ENCODE data around the gene TIGAR.

TIGAR gene

GRCh38 chr12:4370265-4370664 lies 49.3 kb downstream of the TIGAR start:
- no peak overlapping the region for H3K4me3 Mint-ChIP-seq
- no peak overlapping the region for H3K27ac Mint-ChIP-seq
- H3K4me1 Mint-ChIP-seq, result no peaks in the 10 kb centered on the region
- no peaks in the 10 kb centered on the region for H3K36me3 Mint-ChIP-seq (ENCODE audit: low read depth)
- no peaks in the 10 kb centered on the region for H3K9me3 Mint-ChIP-seq
- DNase-seq, result no peak
- H3K27me3 Mint-ChIP-seq (ENCODE audit: low read depth, poor library complexity), result peaks cover 46% of the 10 kb centered on the region
- no peak for TF ChIP-seq CTCF (IDR thresholded peaks at IDR 0.05)

GRCh38 chr12:4372653-4373052 lies 51.6 kb downstream of the TIGAR start:
- Mint-ChIP-seq H3K4me3 (no peak overlapping the region), H3K36me3 (ENCODE audit: low read depth) (no peaks in the 10 kb centered on the region), H3K4me1 (no peaks in the 10 kb centered on the region), H3K27ac (no peak overlapping the region), H3K9me3 (no peaks in the 10 kb centered on the region), H3K27me3 (ENCODE audit: low read depth, poor library complexity) (peaks cover 31% of the 10 kb centered on the region)
- DNase-seq, result no peak
- TF ChIP-seq CTCF (IDR thresholded peaks at IDR 0.05), result no peak

- Mint-ChIP-seq H3K4me3 (no peak overlapping the region), H3K4me1 (peaks cover 12% of the 10 kb centered on the region), H3K9me3 (no peaks in the 10 kb centered on the region), H3K36me3 (ENCODE audit: low read depth) (no peaks in the 10 kb centered on the region), H3K27ac (no peak overlapping the region), H3K27me3 (ENCODE audit: low read depth, poor library complexity) (peaks cover 26% of the 10 kb centered on the region)
- no peak for DNase-seq
- no peak for TF ChIP-seq CTCF (IDR thresholded peaks at IDR 0.05)
Measured at GRCh38 chr12:4375449-4375848, 54.4 kb downstream of the TIGAR start.

- Mint-ChIP-seq H3K4me3 (no peak overlapping the region), H3K9me3 (no peaks in the 10 kb centered on the region), H3K27ac (no peak overlapping the region), H3K4me1 (peaks cover 12% of the 10 kb centered on the region), H3K27me3 (ENCODE audit: low read depth, poor library complexity) (peaks cover 17% of the 10 kb centered on the region), H3K36me3 (ENCODE audit: low read depth) (no peaks in the 10 kb centered on the region)
- no peak for DNase-seq
- TF ChIP-seq CTCF (IDR thresholded peaks at IDR 0.05), result no peak
Measured at GRCh38 chr12:4378772-4379171, 57.8 kb downstream of the TIGAR start.

GRCh38 chr12:4379405-4379804 lies 58.4 kb downstream of the TIGAR start, which contains the start of gene FGF23:
TSS of gene FGF23 (minus strand) at chr12:4379712. CDS start at chr12:4379582, 130 bp downstream.
- no peaks in the 10 kb centered on the region for H3K9me3 Mint-ChIP-seq
- peak within 1 kb of the TSS; percentile 21 for H3K4me3 Mint-ChIP-seq
- peaks cover 17% of the 10 kb centered on the region for H3K4me1 Mint-ChIP-seq
- TF ChIP-seq CTCF (IDR thresholded peaks at IDR 0.05), result no peak
- peak; percentile 71 for DNase-seq
- peaks cover 10% of the 10 kb centered on the region for H3K27me3 Mint-ChIP-seq (ENCODE audit: low read depth, poor library complexity)
- H3K27ac Mint-ChIP-seq, result peak within 1 kb of the TSS; percentile 23
- no peaks in the 10 kb centered on the region for H3K36me3 Mint-ChIP-seq (ENCODE audit: low read depth)

GRCh38 chr12:4380332-4380731 lies 59.3 kb downstream of the TIGAR start:
- no peak for TF ChIP-seq CTCF (IDR thresholded peaks at IDR 0.05)
- H3K4me3 Mint-ChIP-seq, result no peak overlapping the region
- H3K27me3 Mint-ChIP-seq (ENCODE audit: low read depth, poor library complexity), result peaks cover 7% of the 10 kb centered on the region
- no peaks in the 10 kb centered on the region for H3K36me3 Mint-ChIP-seq (ENCODE audit: low read depth)
- H3K4me1 Mint-ChIP-seq, result peaks cover 17% of the 10 kb centered on the region
- no peak overlapping the region for H3K27ac Mint-ChIP-seq
- H3K9me3 Mint-ChIP-seq, result no peaks in the 10 kb centered on the region
- no peak for DNase-seq

Measured in nephron progenitor cell (in vitro differentiated cells).